ENCODE measurements around the gene TEX14. TPM values are rescaled to one million over a fixed set of nuclear protein-coding genes. Genes with fewer than 3 reads are reported as not detected.

TEX14 gene
- total and polyA plus RNA-seq, 2 donors (not counting 1 experiment from before 2014, with no cell fraction given) = under 0.01 to 0.03 TPM

GRCh38 chr17:58677194-58677880 lies 14.5 kb downstream of the TEX14 start:
- Histone ChIP-seq H3K79me2 (ENCODE audit: control insufficient read depth, insufficient read depth, low read length) (no peaks in the 10 kb centered on the region), H3K9ac (ENCODE audit: insufficient read depth, low read length) (no peak overlapping the region), H3K36me3 (ENCODE audit: control insufficient read depth, insufficient read depth, low read length) (no peaks in the 10 kb centered on the region), H3K27ac (ENCODE audit: insufficient read depth, low read length) (no peak overlapping the region), H3K27me3 (ENCODE audit: control insufficient read depth, insufficient read depth, low read length) (no peaks in the 10 kb centered on the region), H3K4me1 (ENCODE audit: control insufficient read depth, extremely low read depth, insufficient read depth, low read length) (no peaks in the 10 kb centered on the region), H3K9me3 (ENCODE audit: control insufficient read depth, insufficient read depth, low read depth, low read length) (no peaks in the 10 kb centered on the region), H4K20me1 (ENCODE audit: control insufficient read depth, extremely low read depth, insufficient read depth, low read length) (no peaks in the 10 kb centered on the region), H3K4me2 (ENCODE audit: extremely low read depth, insufficient read depth, low read length) (no peak overlapping the region), H2AFZ (ENCODE audit: low read length) (no peak overlapping the region), H3K4me3 (replicated peaks in 1 of 4; ENCODE audit: control extremely low read depth in 1 of 4, insufficient read depth in 1 of 4, low read depth in 3 of 4, low read length in 4 of 4) (no peak overlapping the region)
- DNase-seq (ENCODE audit: low read depth in 2 of 2) = peak; percentile 51 to 82
- TF ChIP-seq CTCF (conservative IDR thresholded peaks at IDR 0.05 in 1 of 2, IDR thresholded peaks at IDR 0.05 in 1 of 2; ENCODE audit: low read depth in 1 of 2, low read length in 2 of 2) = no peak
- no peak for TF ChIP-seq EZH2 (IDR thresholded peaks at IDR 0.05; ENCODE audit: low read length, missing control alignments)

DNA sequence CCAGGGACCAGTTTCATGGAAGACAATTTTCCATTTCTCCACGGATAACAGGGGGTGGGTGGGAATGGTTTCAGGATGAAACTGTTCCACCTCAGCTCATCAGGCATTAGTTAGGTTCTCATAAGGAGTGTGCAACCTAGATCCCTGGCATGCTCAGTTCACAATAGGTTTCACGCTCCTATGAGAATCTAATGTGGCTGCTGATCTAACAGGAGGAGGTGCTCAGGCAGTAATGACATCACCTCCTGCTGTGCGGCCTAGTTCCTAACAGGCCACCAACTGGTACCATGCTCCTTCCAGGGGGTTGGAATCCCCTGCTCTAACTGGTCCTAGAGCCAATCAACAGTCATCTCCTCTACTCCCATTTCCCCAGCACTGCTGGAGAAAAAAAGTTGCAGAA lies 19.9 kb downstream of the TEX14 start:
- no peaks in the 10 kb centered on the region for H3K79me2 ChIP-seq (ENCODE audit: control insufficient read depth, insufficient read depth, low read length)
- H3K27ac ChIP-seq (ENCODE audit: insufficient read depth, low read length) = no peak overlapping the region
- no peak overlapping the region for H3K9ac ChIP-seq (ENCODE audit: insufficient read depth, low read length)
- H4K20me1 ChIP-seq (ENCODE audit: control insufficient read depth, extremely low read depth, insufficient read depth, low read length) = no peaks in the 10 kb centered on the region
- no peak overlapping the region for H3K4me3 ChIP-seq (replicated peaks in 1 of 4; ENCODE audit: control extremely low read depth in 1 of 4, insufficient read depth in 1 of 4, low read depth in 3 of 4, low read length in 4 of 4)
- no peaks in the 10 kb centered on the region for H3K9me3 ChIP-seq (ENCODE audit: control insufficient read depth, insufficient read depth, low read depth, low read length)
- no peak for DNase-seq (ENCODE audit: low read depth in 2 of 2)
- H3K4me1 ChIP-seq (ENCODE audit: control insufficient read depth, extremely low read depth, insufficient read depth, low read length) = no peaks in the 10 kb centered on the region
- H3K4me2 ChIP-seq (ENCODE audit: extremely low read depth, insufficient read depth, low read length) = no peak overlapping the region
- no peaks in the 10 kb centered on the region for H3K36me3 ChIP-seq (ENCODE audit: control insufficient read depth, insufficient read depth, low read length)
- TF ChIP-seq EZH2 (IDR thresholded peaks at IDR 0.05; ENCODE audit: low read length, missing control alignments) (no peak), CTCF (conservative IDR thresholded peaks at IDR 0.05 in 1 of 2, IDR thresholded peaks at IDR 0.05 in 1 of 2; ENCODE audit: low read depth in 1 of 2, low read length in 2 of 2) (no peak)
- no peak overlapping the region for H2AFZ ChIP-seq (ENCODE audit: low read length)
- H3K27me3 ChIP-seq (ENCODE audit: control insufficient read depth, insufficient read depth, low read length) = no peaks in the 10 kb centered on the region

DNA sequence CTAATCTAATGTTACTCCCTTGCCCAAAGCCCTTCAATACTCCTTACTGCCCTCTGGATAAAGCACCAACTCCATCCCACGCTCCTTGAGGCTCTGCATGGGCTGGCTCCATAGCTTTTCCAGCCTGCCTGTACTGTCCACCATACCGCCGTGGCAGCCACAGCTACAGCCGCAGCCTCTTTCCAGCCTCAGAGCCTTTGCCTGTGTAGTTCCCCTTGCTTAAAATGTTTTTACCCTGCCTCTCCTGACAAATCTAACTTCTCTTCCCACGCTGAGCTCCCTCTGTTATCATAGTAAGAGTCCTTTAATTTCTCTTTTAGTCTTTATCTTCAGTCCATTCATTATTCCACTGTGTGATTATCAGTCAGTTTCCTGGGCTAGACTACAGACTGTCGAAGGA lies 22.0 kb downstream of the TEX14 start:
- no peaks in the 10 kb centered on the region for H3K27me3 ChIP-seq (ENCODE audit: control insufficient read depth, insufficient read depth, low read length)
- no peak overlapping the region for H3K4me2 ChIP-seq (ENCODE audit: extremely low read depth, insufficient read depth, low read length)
- DNase-seq (ENCODE audit: low read depth in 2 of 2) = no peak
- no peak overlapping the region for H3K9ac ChIP-seq (ENCODE audit: insufficient read depth, low read length)
- no peaks in the 10 kb centered on the region for H3K36me3 ChIP-seq (ENCODE audit: control insufficient read depth, insufficient read depth, low read length)
- no peak overlapping the region for H3K4me3 ChIP-seq (replicated peaks in 1 of 4; ENCODE audit: control extremely low read depth in 1 of 4, insufficient read depth in 1 of 4, low read depth in 3 of 4, low read length in 4 of 4)
- H3K27ac ChIP-seq (ENCODE audit: insufficient read depth, low read length) = no peak overlapping the region
- no peak overlapping the region for H2AFZ ChIP-seq (ENCODE audit: low read length)
- H3K4me1 ChIP-seq (ENCODE audit: control insufficient read depth, extremely low read depth, insufficient read depth, low read length) = no peaks in the 10 kb centered on the region
- H4K20me1 ChIP-seq (ENCODE audit: control insufficient read depth, extremely low read depth, insufficient read depth, low read length) = no peaks in the 10 kb centered on the region
- no peak for TF ChIP-seq CTCF (conservative IDR thresholded peaks at IDR 0.05 in 1 of 2, IDR thresholded peaks at IDR 0.05 in 1 of 2; ENCODE audit: low read depth in 1 of 2, low read length in 2 of 2)
- TF ChIP-seq EZH2 (IDR thresholded peaks at IDR 0.05; ENCODE audit: low read length, missing control alignments) = no peak
- H3K9me3 ChIP-seq (ENCODE audit: control insufficient read depth, insufficient read depth, low read depth, low read length) = no peaks in the 10 kb centered on the region
- H3K79me2 ChIP-seq (ENCODE audit: control insufficient read depth, insufficient read depth, low read length) = no peaks in the 10 kb centered on the region

Data from fibroblast of lung (primary cell).